Measurements from ENCODE around the gene UNK.

DNA sequence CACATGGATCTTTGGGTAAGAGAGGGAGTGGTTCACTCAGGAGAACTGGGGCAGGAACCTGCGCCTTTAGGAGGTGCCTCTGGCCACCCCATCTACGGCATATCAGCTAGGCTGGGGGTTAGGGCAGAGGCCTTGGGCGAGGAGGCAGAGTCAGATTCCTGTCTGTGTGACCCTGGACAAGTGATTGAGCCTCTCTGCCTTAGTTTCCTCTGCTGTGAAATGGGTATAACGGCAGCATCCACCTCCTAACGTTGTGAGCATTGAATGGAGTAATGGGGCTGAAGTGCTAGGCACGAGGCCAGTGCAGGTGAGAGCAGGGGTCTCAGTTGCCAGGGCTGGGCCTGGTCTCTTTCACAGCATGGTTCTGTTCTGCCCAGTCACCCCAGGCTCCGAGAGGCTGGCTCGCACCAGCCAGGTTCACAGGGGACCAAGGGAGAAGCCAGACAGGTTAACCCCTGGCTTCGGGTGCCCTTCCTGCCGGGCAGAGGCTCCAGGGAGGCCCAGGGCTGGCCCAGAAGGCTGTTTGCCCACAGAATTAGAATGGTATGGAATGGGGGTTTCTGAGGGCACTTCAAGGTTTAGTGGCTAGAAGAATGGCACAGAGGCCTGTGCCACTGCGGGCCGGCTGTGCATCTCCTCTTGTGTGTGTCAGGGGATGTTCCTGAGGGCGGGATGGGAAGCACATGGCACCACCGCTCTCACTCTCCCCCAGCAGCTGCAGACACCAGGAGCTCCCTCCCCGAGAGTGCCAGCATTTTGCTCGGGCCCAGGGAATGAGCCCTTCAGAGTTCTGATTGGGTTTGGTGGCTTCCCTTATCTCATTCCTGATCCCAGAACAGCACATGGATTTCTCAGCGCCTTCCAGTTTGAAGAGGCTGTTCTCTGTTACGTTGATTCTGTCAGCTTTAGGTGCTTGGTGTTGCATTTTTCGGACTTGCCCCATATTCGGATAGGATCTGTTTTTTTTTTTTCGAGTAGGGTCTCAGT is 35.8 kb downstream of the UNK start:
- TF ChIP-seq, protein P1, sequence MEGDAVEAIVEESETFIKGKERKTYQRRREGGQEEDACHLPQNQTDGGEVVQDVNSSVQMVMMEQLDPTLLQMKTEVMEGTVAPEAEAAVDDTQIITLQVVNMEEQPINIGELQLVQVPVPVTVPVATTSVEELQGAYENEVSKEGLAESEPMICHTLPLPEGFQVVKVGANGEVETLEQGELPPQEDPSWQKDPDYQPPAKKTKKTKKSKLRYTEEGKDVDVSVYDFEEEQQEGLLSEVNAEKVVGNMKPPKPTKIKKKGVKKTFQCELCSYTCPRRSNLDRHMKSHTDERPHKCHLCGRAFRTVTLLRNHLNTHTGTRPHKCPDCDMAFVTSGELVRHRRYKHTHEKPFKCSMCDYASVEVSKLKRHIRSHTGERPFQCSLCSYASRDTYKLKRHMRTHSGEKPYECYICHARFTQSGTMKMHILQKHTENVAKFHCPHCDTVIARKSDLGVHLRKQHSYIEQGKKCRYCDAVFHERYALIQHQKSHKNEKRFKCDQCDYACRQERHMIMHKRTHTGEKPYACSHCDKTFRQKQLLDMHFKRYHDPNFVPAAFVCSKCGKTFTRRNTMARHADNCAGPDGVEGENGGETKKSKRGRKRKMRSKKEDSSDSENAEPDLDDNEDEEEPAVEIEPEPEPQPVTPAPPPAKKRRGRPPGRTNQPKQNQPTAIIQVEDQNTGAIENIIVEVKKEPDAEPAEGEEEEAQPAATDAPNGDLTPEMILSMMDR (IDR thresholded peaks at IDR 0.05) = no peak
- no peak for TF ChIP-seq POLR2A (IDR thresholded peaks at IDR 0.05)
